Immature natural killer cell (primary cell): Measurements from ENCODE around the gene CHIC2. TPM values are rescaled to one million over a fixed set of nuclear protein-coding genes. Genes with fewer than 3 reads are reported as not detected.

Experiments
- DNase-seq, 3 donors: peaks; one replicate each; pipeline ENCODE4 v3.0.0; 2022; ENCODE audit warnings: mixed read lengths in 1 of 3
- H3K27ac Mint-ChIP-seq, 6 donors: one replicate each; pipeline ENCODE4 v1.8.0; 2020; ENCODE audit warnings: mixed read lengths in 6 of 6, mild to moderate bottlenecking in 5 of 6, inconsistent platforms in 4 of 6, moderate library complexity in 3 of 6
- H3K27me3 Mint-ChIP-seq, 3 donors: one replicate each; pipeline ENCODE4 v1.8.0; 2020 to 2021; ENCODE audit warnings: low read depth in 3 of 3, mild to moderate bottlenecking in 3 of 3, mixed read lengths in 3 of 3, moderate library complexity in 3 of 3, inconsistent platforms in 1 of 3
- H3K36me3 Mint-ChIP-seq, 3 donors: one replicate each; pipeline ENCODE4 v1.8.0; 2020; ENCODE audit warnings: mixed read lengths in 3 of 3, inconsistent platforms in 2 of 3, mild to moderate bottlenecking in 2 of 3
- H3K4me1 Mint-ChIP-seq, 2 donors: one replicate each; pipeline ENCODE4 v1.8.0; 2020; ENCODE audit warnings: inconsistent platforms in 2 of 2, mild to moderate bottlenecking in 2 of 2, mixed read lengths in 2 of 2, moderate library complexity in 1 of 2
- H3K4me3 Mint-ChIP-seq, 5 donors: one replicate each; pipeline ENCODE4 v1.8.0; 2020; ENCODE audit warnings: mild to moderate bottlenecking in 5 of 5, mixed read lengths in 5 of 5, inconsistent platforms in 3 of 5, moderate library complexity in 3 of 5
- H3K9me3 Mint-ChIP-seq, 6 donors: one replicate each; pipeline ENCODE4 v1.8.0; 2020; ENCODE audit warnings: mild to moderate bottlenecking in 6 of 6, mixed read lengths in 6 of 6, inconsistent platforms in 4 of 6, moderate library complexity in 3 of 6
- polyA plus RNA-seq, 3 donors: library from polyadenylated mRNA; unstranded; fragments of 300-500 nt; fragmentation: Illumina TruSeq; gene quantifications; one replicate each; pipeline ENCODE4 v1.2.3, GENCODE V29; 2021

Gene CHIC2
- polyA plus RNA-seq, 3 donors from 2014 or later, result 77.8 to 97.0 (median 88.5) TPM

DNA sequence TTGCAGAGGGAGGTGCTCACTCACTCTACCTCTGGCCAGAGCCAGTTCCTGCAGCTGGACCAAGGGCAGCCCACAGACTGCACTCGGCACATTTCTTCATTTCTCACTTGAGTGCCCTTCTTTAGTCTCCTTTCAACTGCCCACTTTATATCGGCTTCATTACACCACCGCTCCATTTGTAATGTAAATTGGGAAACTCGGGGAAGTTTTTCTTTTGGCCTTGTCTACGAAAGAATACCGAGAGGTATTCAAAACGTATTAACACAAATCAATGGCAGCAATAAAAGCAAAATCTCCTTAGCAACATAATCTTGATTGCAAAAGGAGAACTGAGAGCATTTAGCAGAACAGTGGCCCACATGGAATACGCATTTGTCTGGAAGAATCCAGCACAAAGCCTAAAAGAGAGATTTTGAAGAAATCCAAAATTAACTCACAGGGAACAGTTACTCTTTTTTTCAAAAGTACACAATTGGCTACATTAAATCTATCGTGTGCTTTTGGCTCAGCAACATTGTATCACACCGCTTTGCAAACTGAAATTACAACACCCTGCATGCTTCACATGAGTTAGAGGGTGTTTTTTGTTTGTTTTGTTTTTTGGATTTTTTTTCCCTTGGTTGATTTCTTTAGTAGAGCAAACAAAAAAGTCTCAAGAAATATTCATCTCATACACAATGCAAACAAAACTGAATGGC is 62.6 kb downstream of the CHIC2 start:
- DNase-seq, result no peak
- H3K4me3 Mint-ChIP-seq, result no peak overlapping the region
- peaks cover 11 to 30% (median 22%) of the 10 kb centered on the region in 3 donors for H3K36me3 Mint-ChIP-seq

DNA sequence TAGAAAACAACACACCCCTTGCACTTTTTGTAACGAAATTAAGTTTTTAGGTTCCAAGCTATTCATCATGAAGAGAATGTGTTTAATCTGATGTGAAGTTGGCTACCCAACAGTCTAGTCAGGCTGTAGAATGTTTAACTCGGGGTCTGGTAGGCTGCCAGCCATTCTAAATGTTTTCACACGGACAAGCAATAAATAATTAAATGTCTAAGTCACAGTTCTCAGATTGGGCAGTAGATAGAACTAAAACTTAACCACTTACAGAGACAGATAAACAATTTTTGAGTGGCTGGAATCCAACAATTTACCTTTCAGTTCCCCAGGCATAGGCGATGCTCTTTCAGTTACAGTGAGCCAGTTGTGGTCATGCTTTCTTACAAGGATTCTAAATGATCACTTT is 66.5 kb downstream of the CHIC2 start:
- Mint-ChIP-seq H3K27ac (peak overlapping the region in 2 of 6 donors; percentile 18 to 39), H3K4me3 (no peak overlapping the region), H3K4me1 (peaks cover 9 to 29% of the 10 kb centered on the region in 2 donors), H3K9me3 (no peaks in the 10 kb centered on the region), H3K27me3 (peaks cover 0 to 3% (median 1%) of the 10 kb centered on the region in 3 donors), H3K36me3 (peaks cover 8 to 17% (median 16%) of the 10 kb centered on the region in 3 donors)
- no peak for DNase-seq

More for the DNA sequence above, 62.6 kb downstream of the CHIC2 start:
- Mint-ChIP-seq H3K9me3 (no peaks in the 10 kb centered on the region), H3K27ac (no peak overlapping the region), H3K27me3 (peaks cover 0 to 2% (median 0%) of the 10 kb centered on the region in 3 donors), H3K4me1 (peaks cover 25 to 51% of the 10 kb centered on the region in 2 donors)

DNA sequence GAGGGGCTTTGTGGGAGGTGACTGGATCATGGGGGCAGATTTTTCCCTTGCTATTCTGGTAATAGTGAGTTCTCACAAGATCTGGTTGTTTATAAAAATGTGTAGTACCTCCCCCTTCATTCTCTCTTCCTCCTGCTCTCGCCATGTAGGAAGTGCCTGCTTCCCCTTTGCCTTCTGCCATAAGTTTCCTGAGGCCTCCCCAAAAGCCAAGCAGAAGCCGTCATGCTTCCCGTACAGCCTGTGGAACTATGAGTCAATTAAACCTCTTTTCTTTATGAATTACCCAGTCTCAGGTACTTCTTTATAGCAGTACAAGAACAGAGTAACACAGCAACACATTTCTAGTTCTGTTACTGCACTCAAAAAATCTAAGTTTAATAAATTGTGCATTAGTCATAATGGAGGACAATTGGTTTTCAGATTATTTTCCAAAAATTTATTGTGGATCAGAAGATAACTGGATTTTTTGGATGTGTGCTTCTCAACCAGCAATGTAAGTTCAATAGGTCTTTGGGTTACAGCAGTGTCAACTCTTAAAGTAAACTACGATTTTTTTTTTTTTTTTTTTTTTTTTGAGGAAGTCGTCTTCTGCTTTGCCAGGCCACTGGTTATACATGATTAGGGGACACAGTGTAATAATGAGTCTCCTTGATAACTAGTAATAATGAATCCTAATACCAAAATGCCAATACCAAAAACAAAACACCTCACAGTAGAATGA is 69.9 kb downstream of the CHIC2 start:
- Mint-ChIP-seq H3K36me3 (peaks cover 7 to 9% (median 7%) of the 10 kb centered on the region in 3 donors), H3K4me3 (no peak overlapping the region), H3K4me1 (peaks cover 7 to 19% of the 10 kb centered on the region in 2 donors), H3K27me3 (peaks cover 0 to 3% (median 1%) of the 10 kb centered on the region in 3 donors), H3K9me3 (no peaks in the 10 kb centered on the region), H3K27ac (peak overlapping the region in 3 of 6 donors; percentile 13 to 36 (median 30))
- DNase-seq, result no peak

DNA sequence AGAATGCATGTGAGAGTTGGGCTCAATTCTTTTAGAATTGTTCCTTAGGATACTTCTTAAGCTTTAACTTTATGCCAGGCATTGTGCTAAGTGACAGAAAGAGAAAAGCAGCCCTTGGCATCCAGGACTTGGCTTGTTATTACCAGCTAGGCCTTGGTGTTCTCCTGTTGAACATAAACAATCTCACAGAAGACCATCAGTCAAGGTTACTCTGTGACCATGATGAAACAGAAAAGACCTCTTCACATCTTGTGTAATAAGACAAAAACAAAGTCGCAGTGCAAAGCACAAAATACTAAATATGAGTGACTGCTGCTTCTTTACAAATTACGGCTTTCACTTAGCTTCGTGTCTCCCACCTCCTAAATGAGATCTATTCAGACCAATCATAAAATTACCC is 71.6 kb downstream of the CHIC2 start:
- no peak overlapping the region for H3K27ac Mint-ChIP-seq
- peaks cover under 1 to 6% (median 2%) of the 10 kb centered on the region in 3 donors for H3K36me3 Mint-ChIP-seq
- no peaks in the 10 kb centered on the region for H3K9me3 Mint-ChIP-seq
- H3K4me3 Mint-ChIP-seq, result no peak overlapping the region
- no peak for DNase-seq
- peaks cover 4 to 15% of the 10 kb centered on the region in 2 donors for H3K4me1 Mint-ChIP-seq
- H3K27me3 Mint-ChIP-seq, result peaks cover 0 to 2% (median 1%) of the 10 kb centered on the region in 3 donors

DNA sequence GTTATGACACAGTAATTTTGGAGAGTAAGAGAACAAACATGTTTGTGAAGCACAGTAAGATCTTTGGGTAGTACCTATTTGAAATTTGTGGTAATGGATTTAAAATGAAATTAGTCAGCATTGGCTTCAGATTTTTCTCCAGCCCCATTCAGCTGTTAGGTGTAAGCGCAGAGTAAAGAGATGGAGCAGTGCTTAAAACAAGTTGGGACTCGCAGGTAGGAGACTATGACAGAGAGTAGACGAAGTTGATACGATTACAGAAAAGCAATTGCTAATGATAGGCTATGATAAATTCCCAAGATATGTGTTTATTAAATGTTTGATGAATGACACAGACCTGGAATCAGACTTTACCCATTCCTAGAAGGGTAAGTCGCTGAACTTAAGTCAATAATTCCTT is 72.6 kb downstream of the CHIC2 start:
- H3K27ac Mint-ChIP-seq, result no peak overlapping the region
- no peak overlapping the region for H3K4me3 Mint-ChIP-seq
- DNase-seq, result no peak
- H3K36me3 Mint-ChIP-seq, result peaks cover 0 to 2% (median 0%) of the 10 kb centered on the region in 3 donors
- peaks cover 0 to 4% (median 1%) of the 10 kb centered on the region in 3 donors for H3K27me3 Mint-ChIP-seq
- no peaks in the 10 kb centered on the region for H3K9me3 Mint-ChIP-seq
- peaks cover 3 to 12% of the 10 kb centered on the region in 2 donors for H3K4me1 Mint-ChIP-seq

DNA sequence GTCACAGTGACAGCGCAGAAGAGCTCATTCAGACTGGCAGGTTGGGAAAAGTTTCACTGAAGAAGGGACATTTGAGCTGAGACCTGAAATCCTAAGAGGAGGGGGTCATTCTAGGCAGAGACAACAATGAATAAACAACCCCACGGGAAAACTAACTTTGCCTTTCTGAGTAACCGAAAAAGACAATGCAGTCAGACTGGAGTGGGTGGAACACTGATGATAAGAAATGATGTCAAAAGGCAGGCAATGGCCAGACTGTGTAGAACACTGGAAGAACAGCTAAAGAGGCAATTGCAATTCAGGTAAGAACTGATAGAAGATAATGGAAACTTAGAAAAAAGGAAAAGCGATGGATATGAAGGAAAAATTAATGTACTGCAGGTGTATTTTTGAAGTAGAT is 73.8 kb downstream of the CHIC2 start:
- Mint-ChIP-seq H3K27me3 (peaks cover 0 to 4% (median 1%) of the 10 kb centered on the region in 3 donors), H3K4me1 (peaks cover 3 to 12% of the 10 kb centered on the region in 2 donors), H3K36me3 (peaks cover 0 to 2% (median 0%) of the 10 kb centered on the region in 3 donors), H3K27ac (no peak overlapping the region), H3K4me3 (no peak overlapping the region), H3K9me3 (no peaks in the 10 kb centered on the region)
- no peak for DNase-seq

DNA sequence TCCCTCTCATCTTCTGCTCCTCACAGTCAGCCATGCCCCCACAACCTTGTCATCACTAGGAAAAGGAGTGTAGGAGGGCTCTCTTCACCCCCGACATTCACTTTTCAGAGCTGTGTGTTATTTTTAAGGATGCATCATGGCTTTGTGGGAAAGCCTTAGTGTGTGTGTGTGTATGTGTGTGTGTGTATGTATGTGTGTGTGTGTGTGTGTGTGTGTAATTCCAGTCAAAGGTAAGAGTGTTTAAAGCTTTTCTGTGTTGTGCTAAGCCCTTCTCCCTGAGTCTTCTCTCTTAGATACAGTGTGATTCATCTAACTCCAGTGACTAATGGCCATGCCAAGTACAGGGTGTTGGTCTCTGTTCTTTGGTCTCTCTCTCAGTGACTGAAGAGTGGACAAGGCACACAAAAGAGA is 76.6 kb downstream of the CHIC2 start:
- H3K4me3 Mint-ChIP-seq, result no peak overlapping the region
- H3K36me3 Mint-ChIP-seq, result no peaks in the 10 kb centered on the region
- no peaks in the 10 kb centered on the region for H3K4me1 Mint-ChIP-seq
- no peaks in the 10 kb centered on the region for H3K9me3 Mint-ChIP-seq
- H3K27me3 Mint-ChIP-seq, result peaks cover 0 to 3% (median 3%) of the 10 kb centered on the region in 3 donors
- DNase-seq, result no peak
- H3K27ac Mint-ChIP-seq, result peak overlapping the region in 1 of 6 donors; percentile 32

DNA sequence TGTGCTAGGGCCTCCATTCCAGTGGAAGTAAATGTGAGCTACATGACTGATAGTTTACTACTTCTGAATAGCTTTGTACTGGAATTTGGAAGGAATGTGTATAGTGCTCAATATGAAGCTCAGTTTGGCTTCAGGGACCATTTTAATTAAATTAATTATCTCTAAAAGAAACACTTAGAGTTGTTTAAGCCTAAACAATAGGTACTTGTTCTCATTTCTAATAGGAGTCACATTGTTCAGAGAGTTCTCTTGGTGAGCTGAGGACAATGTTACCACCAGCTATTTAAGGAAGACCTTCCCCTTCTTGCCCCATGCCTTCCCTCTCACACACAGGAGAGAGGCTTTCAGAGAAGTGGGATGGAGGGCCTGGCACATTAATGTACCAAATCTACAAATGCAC is 78.3 kb downstream of the CHIC2 start:
- Mint-ChIP-seq H3K9me3 (no peaks in the 10 kb centered on the region), H3K27ac (peak overlapping the region in 1 of 6 donors; percentile 3), H3K36me3 (no peaks in the 10 kb centered on the region)

DNA sequence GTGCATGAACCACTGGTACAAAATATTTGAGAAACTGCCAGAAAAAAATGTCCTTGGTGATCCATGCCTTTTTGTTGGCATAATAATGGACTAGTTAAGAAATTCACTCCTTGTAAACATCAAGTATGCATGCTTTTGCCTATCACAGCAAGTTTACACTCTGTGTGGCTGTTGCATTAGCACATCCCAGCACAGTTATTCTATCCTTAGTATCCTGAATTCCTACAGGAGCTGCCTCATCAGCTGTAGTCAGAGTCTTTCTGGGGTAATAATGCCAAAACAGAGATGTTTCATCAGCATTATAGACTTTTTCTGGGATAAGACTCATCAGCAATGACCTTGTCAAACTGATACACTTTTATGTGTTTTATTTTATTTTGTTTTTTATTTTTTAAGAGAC is 82.8 kb downstream of the CHIC2 start:
- Mint-ChIP-seq H3K9me3 (no peaks in the 10 kb centered on the region), H3K36me3 (no peaks in the 10 kb centered on the region), H3K4me3 (no peak overlapping the region), H3K27ac (no peak overlapping the region), H3K4me1 (no peaks in the 10 kb centered on the region), H3K27me3 (peaks cover 0 to 3% (median 0%) of the 10 kb centered on the region in 3 donors)
- no peak for DNase-seq

More for the DNA sequence above, 78.3 kb downstream of the CHIC2 start:
- Mint-ChIP-seq H3K27me3 (peaks cover 0 to 3% (median 3%) of the 10 kb centered on the region in 3 donors), H3K4me3 (no peak overlapping the region), H3K4me1 (no peaks in the 10 kb centered on the region)
- no peak for DNase-seq

DNA sequence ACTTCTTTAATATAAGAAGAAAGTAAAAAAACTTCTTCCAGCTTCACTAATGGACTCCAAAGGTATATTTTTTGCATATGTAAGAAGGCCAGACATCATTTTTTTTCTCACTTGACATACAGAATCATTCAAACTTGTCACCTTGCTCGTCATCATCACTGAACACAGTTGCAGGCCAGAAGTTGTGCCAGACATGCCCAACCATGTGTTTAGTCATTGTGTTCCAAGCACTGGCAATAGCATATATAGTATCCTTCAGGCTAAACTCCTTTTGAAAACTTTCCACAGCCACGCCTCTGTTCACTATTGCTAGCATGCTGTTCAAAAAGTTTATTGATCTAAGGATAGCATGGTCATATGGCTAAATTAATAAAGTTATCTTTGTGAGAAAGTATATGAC is 83.3 kb downstream of the CHIC2 start:
- Mint-ChIP-seq H3K27ac (no peak overlapping the region), H3K4me3 (no peak overlapping the region), H3K9me3 (no peaks in the 10 kb centered on the region), H3K36me3 (peaks cover 0 to 2% (median 0%) of the 10 kb centered on the region in 3 donors), H3K27me3 (peaks cover 0 to 3% (median 0%) of the 10 kb centered on the region in 3 donors), H3K4me1 (no peaks in the 10 kb centered on the region)
- no peak for DNase-seq

DNA sequence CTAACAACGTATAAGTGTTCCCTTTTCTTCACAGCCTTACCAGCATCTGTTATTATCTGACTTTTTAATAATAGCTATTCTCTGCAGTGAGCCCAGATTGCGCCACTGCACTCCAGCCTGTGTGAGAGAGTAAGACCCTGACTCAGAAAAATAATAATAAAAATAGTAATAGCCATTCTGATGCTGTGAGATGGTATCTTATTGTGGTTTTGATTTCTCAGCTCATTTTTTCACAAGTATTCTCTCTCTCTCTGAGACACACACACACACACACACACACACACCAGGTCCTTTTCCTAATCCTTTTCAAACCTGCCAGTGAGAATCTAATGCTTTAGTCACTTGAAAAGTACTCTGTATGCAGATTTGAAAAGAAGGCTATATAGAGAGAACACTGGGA is 89.8 kb downstream of the CHIC2 start:
- Mint-ChIP-seq H3K9me3 (peaks cover 0 to 5% (median 0%) of the 10 kb centered on the region in 6 donors), H3K27ac (no peak overlapping the region), H3K27me3 (peaks cover 0 to 2% (median 0%) of the 10 kb centered on the region in 3 donors), H3K36me3 (peaks cover 0 to 9% (median 4%) of the 10 kb centered on the region in 3 donors), H3K4me1 (no peaks in the 10 kb centered on the region), H3K4me3 (no peak overlapping the region)
- no peak for DNase-seq

DNA sequence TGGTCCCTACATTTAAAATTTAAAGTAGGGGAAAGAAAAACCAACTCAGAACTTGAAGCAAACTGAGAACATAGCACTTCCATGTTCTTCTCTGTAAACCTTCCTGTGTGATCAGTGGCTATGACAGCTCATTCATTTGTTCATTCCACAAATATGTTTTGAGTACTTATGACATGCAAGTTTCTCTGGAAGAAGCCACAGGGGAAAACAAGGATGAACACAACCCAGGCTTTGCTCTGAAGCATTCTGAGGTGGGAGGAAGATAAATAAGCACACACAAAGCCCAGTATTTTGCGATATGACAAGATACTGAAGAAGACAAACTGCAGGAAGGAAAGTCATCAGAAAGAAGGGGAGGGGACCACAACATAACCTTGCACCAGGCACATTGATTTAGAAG is 96.4 kb downstream of the CHIC2 start:
- DNase-seq, result no peak
- no peak overlapping the region for H3K27ac Mint-ChIP-seq
- peaks cover 0 to 14% (median 5%) of the 10 kb centered on the region in 3 donors for H3K36me3 Mint-ChIP-seq
- no peaks in the 10 kb centered on the region for H3K4me1 Mint-ChIP-seq
- H3K4me3 Mint-ChIP-seq, result no peak overlapping the region
- peaks cover 0 to 3% (median 2%) of the 10 kb centered on the region in 3 donors for H3K27me3 Mint-ChIP-seq
- H3K9me3 Mint-ChIP-seq, result peaks cover 0 to 7% (median 0%) of the 10 kb centered on the region in 6 donors

DNA sequence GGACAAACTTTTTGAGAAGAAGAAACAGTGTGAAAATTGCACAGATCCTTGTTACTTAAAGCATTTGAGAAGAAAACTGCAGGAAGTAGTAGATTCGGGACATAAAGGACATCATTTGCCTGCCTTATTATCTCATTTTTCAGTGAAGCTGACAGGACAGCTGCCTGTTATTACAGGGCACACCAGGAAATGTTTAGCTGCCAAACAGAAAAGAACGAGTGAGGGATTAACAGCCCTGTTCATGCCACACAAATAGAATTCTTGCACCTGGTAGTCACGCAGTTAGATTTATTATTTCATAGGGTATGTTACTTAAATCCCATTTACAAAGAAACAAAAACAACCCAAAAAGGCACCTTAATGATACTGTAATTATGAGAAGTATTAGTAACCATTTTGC is 100.6 kb downstream of the CHIC2 start:
- Mint-ChIP-seq H3K27me3 (peaks cover 0 to 4% (median 2%) of the 10 kb centered on the region in 3 donors), H3K9me3 (peaks cover 0 to 3% (median 0%) of the 10 kb centered on the region in 6 donors), H3K4me1 (no peaks in the 10 kb centered on the region), H3K4me3 (no peak overlapping the region), H3K27ac (no peak overlapping the region), H3K36me3 (peaks cover 0 to 10% (median 0%) of the 10 kb centered on the region in 3 donors)
- DNase-seq, result no peak

DNA sequence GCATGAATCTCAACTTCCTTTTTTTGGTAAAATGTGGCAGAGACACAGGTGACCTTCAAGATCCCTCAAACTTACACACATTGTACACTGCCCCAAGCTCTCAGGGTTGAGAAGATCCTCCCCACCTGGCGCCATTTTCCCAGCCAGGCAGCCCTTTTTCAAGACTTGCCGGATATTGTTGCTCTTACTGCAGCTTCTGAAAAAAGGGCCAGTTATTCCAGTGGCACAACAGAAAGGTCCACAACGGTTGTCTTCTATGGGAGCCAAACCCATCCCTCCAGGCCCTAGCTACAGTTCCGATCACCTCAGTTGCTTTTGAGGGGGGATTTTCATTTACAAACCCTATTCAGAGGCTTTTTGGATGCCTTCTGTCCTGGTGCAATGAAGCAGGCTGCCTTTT is 101.1 kb downstream of the CHIC2 start:
- no peak overlapping the region for H3K27ac Mint-ChIP-seq

More for the DNA sequence above, 101.1 kb downstream of the CHIC2 start:
- H3K27me3 Mint-ChIP-seq, result peaks cover 0 to 4% (median 2%) of the 10 kb centered on the region in 3 donors
- DNase-seq, result no peak
- H3K9me3 Mint-ChIP-seq, result peaks cover 0 to 3% (median 0%) of the 10 kb centered on the region in 6 donors
- peaks cover 0 to 10% (median 0%) of the 10 kb centered on the region in 3 donors for H3K36me3 Mint-ChIP-seq
- H3K4me3 Mint-ChIP-seq, result no peak overlapping the region
- H3K4me1 Mint-ChIP-seq, result no peaks in the 10 kb centered on the region
